ENCODE results near the gene ABLIM3.
A peak's percentile ranks its signal among the peaks of the same experiment; 100 is the strongest.

ABLIM3 gene

GRCh38 chr5:149221326-149221725 is 80.0 kb downstream of the ABLIM3 start:
- no peak for DNase-seq

- no peak for DNase-seq
These were observed 80.5 kb downstream of the ABLIM3 start for GRCh38 chr5:149221731-149222342.

GRCh38 chr5:149223081-149223848 is 82.0 kb downstream of the ABLIM3 start:
- no peak for DNase-seq

- no peak for DNase-seq
These were observed 83.0 kb downstream of the ABLIM3 start for GRCh38 chr5:149224282-149224681.

- no peak for DNase-seq
These were observed 86.0 kb downstream of the ABLIM3 start for GRCh38 chr5:149227168-149227826.

GRCh38 chr5:149228618-149229297 is 87.5 kb downstream of the ABLIM3 start:
- no peak for DNase-seq

- no peak for DNase-seq
These were observed 88.1 kb downstream of the ABLIM3 start for GRCh38 chr5:149229298-149229937.

- no peak for DNase-seq
These were observed 94.5 kb downstream of the ABLIM3 start for GRCh38 chr5:149235841-149236240.

GRCh38 chr5:149237662-149238061 is 96.4 kb downstream of the ABLIM3 start:
- no peak for DNase-seq

- no peak for DNase-seq
These were observed 97.2 kb downstream of the ABLIM3 start for GRCh38 chr5:149238540-149238939.

GRCh38 chr5:149239917-149240316 is 98.6 kb downstream of the ABLIM3 start:
- no peak for DNase-seq

- DNase-seq, result peak; percentile 45 to 93 (median 58)
These were observed 99.2 kb downstream of the ABLIM3 start for GRCh38 chr5:149240354-149240998.

- no peak for DNase-seq
These were observed 101.0 kb downstream of the ABLIM3 start for GRCh38 chr5:149242339-149242738.

GRCh38 chr5:149246906-149247305 is 105.6 kb downstream of the ABLIM3 start:
- DNase-seq, result no peak

GRCh38 chr5:149247726-149248125 is 106.4 kb downstream of the ABLIM3 start:
- no peak for DNase-seq

- DNase-seq, result no peak
These were observed 110.3 kb downstream of the ABLIM3 start for GRCh38 chr5:149251546-149251945.

- DNase-seq, result no peak
These were observed 113.2 kb downstream of the ABLIM3 start for GRCh38 chr5:149254506-149254905.

GRCh38 chr5:149256451-149256850 is 115.2 kb downstream of the ABLIM3 start:
- DNase-seq, result no peak

GRCh38 chr5:149257131-149257530 is 115.8 kb downstream of the ABLIM3 start:
- DNase-seq, result no peak

- DNase-seq, result no peak
These were observed 116.8 kb downstream of the ABLIM3 start for GRCh38 chr5:149257889-149258705.

- no peak for DNase-seq
These were observed 119.5 kb downstream of the ABLIM3 start for GRCh38 chr5:149260761-149261160.

All from T-helper 1 cell (primary cell).